Lower leg skin (tissue), 4 donors: ENCODE results near the gene ZNF419. TPM values are rescaled to one million over a fixed set of nuclear protein-coding genes. Genes with fewer than 3 reads are reported as not detected.
"Not testable (repeated sequence)": the region's sequence is repeated elsewhere in the genome, so short reads cannot be mapped to it uniquely, and the experiment has no call there.

Experiments
- DNase-seq, 2 donors: peaks; one replicate each; pipeline ENCODE4 v3.0.0-alpha.2; 2019; ENCODE audit warnings: low spot score in 2 of 2
- H3K4me3 ChIP-seq: fragments of 200-600 bp; sonication (generic); 2 replicates; pipeline ENCODE4 v1.5.1; 2017; ENCODE audit warnings: mild to moderate bottlenecking, low read depth; ENCODE audit not compliant: poor library complexity, severe bottlenecking
- POLR2A ChIP-seq, 2 donors: fragments of 450-650 bp; IDR thresholded peaks; one replicate each; pipeline ENCODE4 v1.6.1; 2016 to 2017; ENCODE audit warnings: antibody characterized with exemption in 2 of 2, mild to moderate bottlenecking in 1 of 2, moderate library complexity in 1 of 2
- WGBS, 2 donors: methylation state at CpG; one replicate each; pipeline ENCODE4 v1.1.5; 2018; 5-methylcytosine and 5-hydroxymethylcytosine counted together
- intact Hi-C: fragments of 100-400 bp; cut with DNase I; formaldehyde crosslinking; loops from one replicate; pipeline ENCODE4 v1.15.0; 2023; ENCODE audit warnings: low total_unique reads
- total RNA-seq, 4 donors: library from RNA; depleted of rRNA; stranded (reverse); fragments of >200 nt; gene quantifications; one replicate each; pipeline ENCODE4 v1.1.0, GENCODE V29; 2016
- TF ChIP-seq, protein P1 (sequence below), 3 donors: fragments of 450-650 bp; IDR thresholded peaks; one replicate each; pipeline ENCODE4 v1.5.1; 2016; ENCODE audit warnings: antibody characterized with exemption in 3 of 3, mild to moderate bottlenecking in 3 of 3, moderate library complexity in 2 of 3

Gene ZNF419
- 10 to 100 TPM in 3 of 4 donors, 1 to 10 TPM in 1; 7.8 to 26.6 (median 13.4) TPM for total RNA-seq

GRCh38 chr19:57487477-57488298 is at the start of gene ZNF419:
Gene ZNF419 (plus strand): TSS chr19:57487750. CDS start chr19:57487951, 201 bp downstream.
- peak within 1 kb of the TSS; percentile 92 for H3K4me3 ChIP-seq
- peak; percentile 91 to 98 for DNase-seq
- 1 to 4% methylated on average over 32 to 45 of the region's 69 CpGs for whole genome bisulfite sequencing, 2 donors
- intact Hi-C loops, result not testable (repeated sequence)

DNA sequence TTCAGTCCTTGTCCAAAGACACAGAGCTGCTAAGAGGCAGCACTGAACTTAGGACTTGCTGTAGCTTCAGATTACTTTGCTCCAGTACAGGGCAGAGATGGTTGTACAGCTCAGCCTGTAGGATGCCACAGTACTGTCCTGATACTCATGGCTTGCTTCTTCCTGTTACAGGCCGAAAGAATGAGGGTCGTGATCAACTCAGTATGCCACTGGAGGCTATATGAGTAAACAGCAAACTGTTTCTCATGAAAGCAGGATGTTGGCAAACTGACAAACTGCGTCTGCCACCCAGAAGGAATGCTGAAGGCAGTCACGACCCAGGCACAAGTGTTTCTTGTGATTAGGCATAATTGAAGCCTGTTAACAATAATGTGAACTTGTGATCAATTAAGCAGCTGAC is 49.6 kb upstream of the ZNF419 start:
- no peak for DNase-seq
- TF ChIP-seq POLR2A (IDR thresholded peaks at IDR 0.05), result no peak
- TF ChIP-seq, protein P1, sequence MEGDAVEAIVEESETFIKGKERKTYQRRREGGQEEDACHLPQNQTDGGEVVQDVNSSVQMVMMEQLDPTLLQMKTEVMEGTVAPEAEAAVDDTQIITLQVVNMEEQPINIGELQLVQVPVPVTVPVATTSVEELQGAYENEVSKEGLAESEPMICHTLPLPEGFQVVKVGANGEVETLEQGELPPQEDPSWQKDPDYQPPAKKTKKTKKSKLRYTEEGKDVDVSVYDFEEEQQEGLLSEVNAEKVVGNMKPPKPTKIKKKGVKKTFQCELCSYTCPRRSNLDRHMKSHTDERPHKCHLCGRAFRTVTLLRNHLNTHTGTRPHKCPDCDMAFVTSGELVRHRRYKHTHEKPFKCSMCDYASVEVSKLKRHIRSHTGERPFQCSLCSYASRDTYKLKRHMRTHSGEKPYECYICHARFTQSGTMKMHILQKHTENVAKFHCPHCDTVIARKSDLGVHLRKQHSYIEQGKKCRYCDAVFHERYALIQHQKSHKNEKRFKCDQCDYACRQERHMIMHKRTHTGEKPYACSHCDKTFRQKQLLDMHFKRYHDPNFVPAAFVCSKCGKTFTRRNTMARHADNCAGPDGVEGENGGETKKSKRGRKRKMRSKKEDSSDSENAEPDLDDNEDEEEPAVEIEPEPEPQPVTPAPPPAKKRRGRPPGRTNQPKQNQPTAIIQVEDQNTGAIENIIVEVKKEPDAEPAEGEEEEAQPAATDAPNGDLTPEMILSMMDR (IDR thresholded peaks at IDR 0.05), result no peak
- H3K4me3 ChIP-seq, result no peak overlapping the region
- 58 to 64% methylated on average over 4 of the region's 4 CpGs for WGBS, 2 donors
- intact Hi-C loops, result no loop called here

DNA sequence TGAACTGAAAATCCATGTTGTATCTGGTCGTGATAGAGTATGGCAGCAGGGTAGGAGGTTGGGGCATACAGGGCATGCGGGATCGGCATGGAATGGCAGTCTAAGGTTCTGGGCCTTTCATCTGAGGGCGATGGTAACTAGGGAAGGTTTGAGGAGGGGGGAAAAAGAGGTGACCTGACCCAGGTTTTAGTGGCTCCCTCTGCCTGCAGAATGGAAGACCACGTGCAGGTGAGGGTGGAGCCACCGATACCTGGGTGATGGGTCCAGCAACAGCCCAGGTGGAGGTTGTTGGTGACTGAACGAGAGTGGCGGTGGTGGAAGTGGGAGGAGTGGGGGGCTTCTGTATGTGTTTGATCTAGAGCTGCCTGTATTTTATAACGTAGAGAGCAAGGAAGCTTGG is 48.6 kb upstream of the ZNF419 start:
- WGBS, 2 donors, result 90 to 92% methylated on average over 9 of the region's 9 CpGs
- H3K4me3 ChIP-seq, result no peak overlapping the region
- intact Hi-C loops, result no loop called here
- TF ChIP-seq, protein P1 (IDR thresholded peaks at IDR 0.05), result no peak
- TF ChIP-seq POLR2A (IDR thresholded peaks at IDR 0.05), result no peak
- no peak for DNase-seq

- intact Hi-C loops, result no loop called here
- TF ChIP-seq, protein P1 (IDR thresholded peaks at IDR 0.05), result no peak
- no peak for TF ChIP-seq POLR2A (IDR thresholded peaks at IDR 0.05)
- WGBS, 2 donors, result 85 to 91% methylated on average over 7 of the region's 7 CpGs
- H3K4me3 ChIP-seq, result no peak overlapping the region
- DNase-seq, result no peak
Observed at GRCh38 chr19:57441979-57442752, 45.4 kb upstream of the ZNF419 start.

DNA sequence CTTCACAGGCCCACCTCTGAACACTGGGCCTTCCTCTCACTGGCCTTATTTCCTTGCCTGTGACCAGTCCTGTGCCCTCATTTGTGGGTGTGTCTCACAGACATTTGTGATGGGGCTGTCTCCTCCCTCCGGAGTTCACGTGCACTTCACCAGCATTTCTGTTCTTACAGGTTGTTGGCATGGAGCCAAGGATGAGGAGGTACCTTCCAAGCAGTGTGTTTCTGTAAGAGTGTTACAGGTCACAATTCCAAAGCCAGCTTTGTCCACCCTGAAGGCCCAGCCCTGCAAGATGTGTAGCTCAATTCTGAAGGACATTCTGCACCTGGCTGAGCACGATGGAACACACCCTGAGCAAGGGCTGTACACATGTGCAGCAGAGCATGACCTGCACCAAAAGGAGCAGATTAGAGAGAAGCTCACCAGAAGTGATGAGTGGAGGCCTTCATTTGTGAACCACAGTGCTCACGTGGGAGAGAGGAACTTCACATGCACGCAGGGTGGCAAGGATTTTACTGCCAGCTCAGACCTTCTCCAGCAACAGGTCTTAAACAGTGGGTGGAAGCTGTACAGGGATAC is 44.3 kb upstream of the ZNF419 start:
- no peak overlapping the region for H3K4me3 ChIP-seq
- 76 to 89% methylated on average over 5 of the region's 5 CpGs for WGBS, 2 donors
- intact Hi-C loops, result no loop called here
- no peak for DNase-seq
- TF ChIP-seq, protein P1 (IDR thresholded peaks at IDR 0.05), result no peak
- TF ChIP-seq POLR2A (IDR thresholded peaks at IDR 0.05), result no peak

DNA sequence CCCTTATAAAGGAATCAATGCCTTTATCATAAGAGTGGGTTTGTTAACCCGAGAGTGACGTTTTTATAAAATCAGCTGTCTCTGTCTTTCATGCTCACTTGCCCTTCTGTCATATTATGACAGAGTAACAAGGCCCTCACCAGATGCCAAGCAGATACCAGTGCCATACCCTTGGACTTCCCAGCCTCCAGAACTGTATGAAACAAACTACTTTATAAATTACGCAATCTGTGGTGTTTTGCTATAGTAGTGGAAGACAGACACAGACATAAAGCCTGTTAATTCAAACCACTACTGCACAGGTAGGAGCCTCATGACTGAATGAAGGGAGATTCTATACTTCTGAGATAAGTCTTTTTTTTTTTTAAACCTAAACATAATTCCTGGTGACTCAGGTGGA is 35.2 kb upstream of the ZNF419 start:
- DNase-seq, result no peak
- intact Hi-C loops, result no loop called here
- H3K4me3 ChIP-seq, result no peak overlapping the region
- WGBS, 2 donors, result 95 to 96% methylated on average over 3 of the region's 3 CpGs
- no peak for TF ChIP-seq POLR2A (IDR thresholded peaks at IDR 0.05)
- TF ChIP-seq, protein P1 (IDR thresholded peaks at IDR 0.05), result no peak
